IMR-90 (cell line): ENCODE results near the gene TMEM135. TPM values are rescaled to one million over a fixed set of nuclear protein-coding genes. Genes with fewer than 3 reads are reported as not detected.

ENCODE experiments used
- ATAC-seq: fragments of 200-7000 bp; cut with Tn5 transposase; 2 replicates; pipeline ENCODE4 v1.9.1; 2020; ENCODE audit warnings: low read depth, mild to moderate bottlenecking, moderate library complexity
- BruUV-seq: library from RNA; stranded (reverse); fragments of 400-500 nt; replicated peaks from 2 replicates; lab custom pipeline; 2021; lab: Mats Ljungman, UMichigan
- CTCF ChIA-PET: fragments of 300-600 bp; formaldehyde crosslinking; extraction: SDS; loops from one replicate; lab custom pipeline; 2021; ENCODE audit warnings: antibody characterized with exemption; lab: Yijun Ruan, JAX
- POLR2A ChIA-PET: fragments of 300-600 bp; sonication (Branson Sonifier 250); formaldehyde crosslinking; loops from one replicate; lab custom pipeline; 2022; ENCODE audit warnings: antibody characterized with exemption; ENCODE audit not compliant: unreplicated experiment; lab: Charles Lee
- DNase-seq: peaks from one replicate; pipeline ENCODE4 v3.0.0; 2013
- H2AFZ ChIP-seq: replicated peaks from 2 replicates; pipeline ENCODE3; 2013; ENCODE audit warnings: low read length, mild to moderate bottlenecking; ENCODE audit not compliant: poor library complexity
- H2AK5ac ChIP-seq: 2 replicates; pipeline ENCODE4 v1.6.1; 2013; ENCODE audit warnings: low read depth, low read length, inconsistent platforms
- H2AK9ac ChIP-seq: replicated peaks from 2 replicates; pipeline ENCODE3; 2013; ENCODE audit warnings: mild to moderate bottlenecking, low read depth, low read length, moderate library complexity; ENCODE audit not compliant: poor library complexity
- H2BK120ac ChIP-seq: 2 replicates; pipeline ENCODE4 v1.6.1; 2013; ENCODE audit warnings: low read depth, low read length, inconsistent platforms
- H2BK15ac ChIP-seq: 3 replicates; pipeline ENCODE4 v1.6.1; 2013; ENCODE audit warnings: low read depth, low read length, inconsistent platforms
- H2BK20ac ChIP-seq: 2 replicates; pipeline ENCODE4 v1.6.1; 2013; ENCODE audit warnings: low read depth, mild to moderate bottlenecking, inconsistent platforms, low read length, moderate library complexity
- H2BK5ac ChIP-seq: 2 replicates; pipeline ENCODE4 v1.6.1; 2013; ENCODE audit warnings: mild to moderate bottlenecking, low read depth, low read length, inconsistent platforms; ENCODE audit not compliant: poor library complexity, severe bottlenecking
- H3K14ac ChIP-seq: replicated peaks from 2 replicates; pipeline ENCODE4 v1.6.1; 2013; ENCODE audit warnings: low read depth, low read length, inconsistent platforms
- H3K18ac ChIP-seq: 2 replicates; pipeline ENCODE4 v1.6.1; 2013; ENCODE audit warnings: low read depth, low read length, control low read depth
- H3K23ac ChIP-seq: 2 replicates; pipeline ENCODE4 v1.6.1; 2013; ENCODE audit warnings: low read depth, low read length, inconsistent platforms
- H3K27ac ChIP-seq: 2 replicates; pipeline ENCODE4 v1.5.1; 2013; ENCODE audit warnings: mild to moderate bottlenecking, control low read depth, low read length; ENCODE audit not compliant: insufficient read depth
- H3K27me3 ChIP-seq: 2 replicates; pipeline ENCODE4 v1.6.1; 2013; ENCODE audit warnings: low read length; ENCODE audit not compliant: control insufficient read depth, insufficient read depth
- H3K36me3 ChIP-seq: 2 replicates; pipeline ENCODE4 v1.6.1; 2013; ENCODE audit warnings: low read length, mixed read lengths; ENCODE audit not compliant: control insufficient read depth, insufficient read depth
- H3K4ac ChIP-seq: 2 replicates; pipeline ENCODE4 v1.6.1; 2013; ENCODE audit warnings: low read depth, low read length, inconsistent platforms
- H3K4me1 ChIP-seq: 2 replicates; pipeline ENCODE4 v1.6.1; 2013; ENCODE audit warnings: low read length, mixed read lengths; ENCODE audit not compliant: control insufficient read depth, insufficient read depth
- H3K4me2 ChIP-seq: 2 replicates; pipeline ENCODE4 v1.6.1; 2013; ENCODE audit warnings: low read depth, mild to moderate bottlenecking, control low read depth, low read length, moderate library complexity
- H3K4me3 ChIP-seq: 2 replicates; pipeline ENCODE4 v1.5.1; 2013; ENCODE audit warnings: low read depth, mild to moderate bottlenecking, control low read depth, low read length, moderate library complexity; ENCODE audit not compliant: insufficient read depth
- H3K56ac ChIP-seq: 2 replicates; pipeline ENCODE4 v1.6.1; 2013; ENCODE audit warnings: low read length, inconsistent platforms; ENCODE audit not compliant: insufficient read depth; ENCODE audit errors: extremely low read depth
- H3K79me1 ChIP-seq, 2 experiments: 2 replicates each; pipeline ENCODE4 v1.6.1; 2013; ENCODE audit warnings: low read length in 2 of 2, inconsistent platforms in 1 of 2, low read depth in 1 of 2
- H3K9ac ChIP-seq: 2 replicates; pipeline ENCODE4 v1.6.1; 2013; ENCODE audit warnings: low read depth, low read length, control low read depth
- H3K9me1 ChIP-seq: 2 replicates; pipeline ENCODE4 v1.6.1; 2013; ENCODE audit warnings: low read length, inconsistent platforms; ENCODE audit not compliant: insufficient read depth
- H3K9me3 ChIP-seq: 2 replicates; pipeline ENCODE4 v1.6.1; 2013; ENCODE audit warnings: low read length; ENCODE audit not compliant: control insufficient read depth, insufficient read depth
- H4K20me1 ChIP-seq: 2 replicates; pipeline ENCODE4 v1.6.1; 2013; ENCODE audit warnings: low read length, inconsistent platforms; ENCODE audit not compliant: insufficient read depth
- H4K5ac ChIP-seq: 2 replicates; pipeline ENCODE4 v1.6.1; 2013; ENCODE audit warnings: mild to moderate bottlenecking, low read depth, low read length, control low read depth
- H4K8ac ChIP-seq, 2 experiments: 2 replicates each; pipeline ENCODE4 v1.6.1; 2013; ENCODE audit warnings: low read depth in 2 of 2, low read length in 2 of 2, control low read depth in 1 of 2, inconsistent platforms in 1 of 2
- H4K91ac ChIP-seq: 2 replicates; pipeline ENCODE4 v1.6.1; 2013; ENCODE audit warnings: low read depth, low read length, inconsistent platforms; ENCODE audit not compliant: insufficient read depth
- CEBPB ChIP-seq: IDR thresholded peaks from 2 replicates; pipeline ENCODE4 v1.6.1; 2012; ENCODE audit warnings: low read depth, low read length, improper control_type of control experiment
- CHD1 ChIP-seq: IDR thresholded peaks from 2 replicates; pipeline ENCODE4 v1.6.1; 2012; ENCODE audit warnings: low read depth, low read length, improper control_type of control experiment
- CTCF ChIP-seq: conservative IDR thresholded peaks from 2 replicates; pipeline ENCODE4 v1.5.1; 2012; ENCODE audit warnings: mild to moderate bottlenecking, low read depth, low read length, improper control_type of control experiment
- FOS ChIP-seq: fragments of 150-350 bp; IDR thresholded peaks from 2 replicates; pipeline ENCODE4 v1.6.1; 2016; ENCODE audit warnings: low read depth, low read length
- RAD21 ChIP-seq: IDR thresholded peaks from 2 replicates; pipeline ENCODE4 v1.6.1; 2012; ENCODE audit warnings: low read length, improper control_type of control experiment
- RCOR1 ChIP-seq: IDR thresholded peaks from 2 replicates; pipeline ENCODE4 v1.6.1; 2012; ENCODE audit warnings: mild to moderate bottlenecking, low read length, improper control_type of control experiment; ENCODE audit not compliant: insufficient replicate concordance
- RFX5 ChIP-seq: IDR thresholded peaks from 2 replicates; pipeline ENCODE4 v1.8.0; 2012; ENCODE audit warnings: low read depth, mild to moderate bottlenecking, low read length, moderate library complexity
- WGBS, 2 experiments: methylation state at CpG; one replicate each; pipeline versions ENCODE4 v1.1.5 to v1.1.7; 2013; ENCODE audit warnings: missing lambda C conversion rate in 2 of 2; ENCODE audit not compliant: insufficient read length in 1 of 2; ENCODE audit errors: extremely low coverage in 2 of 2; 5-methylcytosine and 5-hydroxymethylcytosine counted together
- dilution Hi-C: fragments of 300-500 bp; cut with HindIII; formaldehyde crosslinking; loops from one replicate; pipeline ENCODE4 v1.14.3; 2018; ENCODE audit warnings: low sequenced_read_pairs; ENCODE audit not compliant: unreplicated experiment
- in situ Hi-C: fragments of 300-500 bp; cut with MboI; formaldehyde crosslinking; loops from 3 replicates; pipeline ENCODE4 v1.14.3; 2019; ENCODE audit warnings: low sequenced_read_pairs, inconsistent platforms, mixed read lengths
- intact Hi-C: fragments of 100-400 bp; cut with micrococcal nuclease; formaldehyde crosslinking; loops from 2 replicates; pipeline ENCODE4 v1.10.0; 2022
- polyA plus RNA-seq, 3 experiments: library from polyadenylated mRNA; depleted of rRNA; stranded (reverse); fragments of >200 nt; gene quantifications; 2 replicates each; pipeline ENCODE4 v1.2.3, GENCODE V29; 2012; ENCODE audit warnings: low replicate concordance in 1 of 3
- total RNA-seq: library from RNA; depleted of rRNA; stranded (reverse); fragments of >200 nt; gene quantifications from 2 replicates; pipeline ENCODE4 v1.2.3, GENCODE V29; 2012

TMEM135 gene
- total and polyA plus RNA-seq, 2 of the 4 experiments (the other 2 are of a cell fraction), result 3.9 to 5.9 TPM

- H3K56ac ChIP-seq, result no peak overlapping the region
- H3K14ac ChIP-seq, result no peak overlapping the region
- H4K5ac ChIP-seq, result no peak overlapping the region
- in situ Hi-C loops (no loop called here), dilution Hi-C loops (no loop called here), intact Hi-C loops (no loop called here)
- H3K18ac ChIP-seq, result no peak overlapping the region
- DNase-seq, result no peak
- no peak overlapping the region for H2AK9ac ChIP-seq
- H2AFZ ChIP-seq, result no peak overlapping the region
- H4K91ac ChIP-seq, result no peak overlapping the region
- no peak overlapping the region for H2BK15ac ChIP-seq
- H3K4me1 ChIP-seq, result no peaks in the 10 kb centered on the region
- no peaks in the 10 kb centered on the region for H3K9me3 ChIP-seq
- POLR2A ChIA-PET, result no interaction called here
- no peaks in the 10 kb centered on the region for H4K20me1 ChIP-seq
- H2BK20ac ChIP-seq, result no peak overlapping the region
- ATAC-seq, result no peak
- H3K79me1 ChIP-seq, result no peaks in the 10 kb centered on the region
- H3K23ac ChIP-seq, result no peak overlapping the region
- no peak overlapping the region for H3K27ac ChIP-seq
- BruUV-seq, result no TSS peak
- WGBS, 2 experiments, result no CpG with 5 or more reads among the region's 4 CpGs
- no peak overlapping the region for H3K4ac ChIP-seq
- no peak overlapping the region for H2BK120ac ChIP-seq
- H4K8ac ChIP-seq, result no peak overlapping the region
- no peak overlapping the region for H3K4me3 ChIP-seq
- H2BK5ac ChIP-seq, result no peak overlapping the region
- no peak overlapping the region for H3K9ac ChIP-seq
- no peak overlapping the region for H2AK5ac ChIP-seq
- TF ChIP-seq RFX5 (no peak), RAD21 (no peak), CTCF (no peak), FOS (no peak), CHD1 (no peak), CEBPB (no peak), RCOR1 (no peak)
- no peaks in the 10 kb centered on the region for H3K36me3 ChIP-seq
- no peak overlapping the region for H3K4me2 ChIP-seq
- no peaks in the 10 kb centered on the region for H3K9me1 ChIP-seq
- CTCF ChIA-PET, result interaction anchor here (0.6 to 1.0 kb wide), 2 partner anchors 11 to 39 kb away, joined by 3 to 5 read pairs; no protein-coding TSS in a partner anchor
- no peaks in the 10 kb centered on the region; the same call in 1 of the 2 replicates for H3K27me3 ChIP-seq
Measured at GRCh38 chr11:87006035-87006434, 31.7 kb upstream of the TMEM135 start.
